Cardiac fibroblast (primary cell): ENCODE results near the gene DOCK8.

Source experiments
- DNase-seq, 2 donors: peaks; one replicate each; pipeline versions ENCODE4 v3.0.0 to v3.0.0-alpha.2; 2010; ENCODE audit warnings: low read depth in 2 of 2
- H3K4me3 ChIP-seq, 2 donors: replicated peaks in 1 of 2; 1 replicate in 1 of 2; 2 replicates in 1 of 2; pipeline ENCODE4 v1.5.1; 2011; ENCODE audit warnings: low read depth in 2 of 2, low read length in 2 of 2, mild to moderate bottlenecking in 2 of 2, moderate library complexity in 1 of 2
- TF ChIP-seq, protein P1 (sequence below): IDR thresholded peaks from one replicate; pipeline ENCODE4 v1.5.1; 2011; ENCODE audit warnings: low read depth, mild to moderate bottlenecking, low read length, inconsistent platforms

The DOCK8 gene

GRCh38 chr9:281741-282645, 67.3 kb downstream of the DOCK8 start:
- no peak overlapping the region for H3K4me3 ChIP-seq
- TF ChIP-seq, protein P1, sequence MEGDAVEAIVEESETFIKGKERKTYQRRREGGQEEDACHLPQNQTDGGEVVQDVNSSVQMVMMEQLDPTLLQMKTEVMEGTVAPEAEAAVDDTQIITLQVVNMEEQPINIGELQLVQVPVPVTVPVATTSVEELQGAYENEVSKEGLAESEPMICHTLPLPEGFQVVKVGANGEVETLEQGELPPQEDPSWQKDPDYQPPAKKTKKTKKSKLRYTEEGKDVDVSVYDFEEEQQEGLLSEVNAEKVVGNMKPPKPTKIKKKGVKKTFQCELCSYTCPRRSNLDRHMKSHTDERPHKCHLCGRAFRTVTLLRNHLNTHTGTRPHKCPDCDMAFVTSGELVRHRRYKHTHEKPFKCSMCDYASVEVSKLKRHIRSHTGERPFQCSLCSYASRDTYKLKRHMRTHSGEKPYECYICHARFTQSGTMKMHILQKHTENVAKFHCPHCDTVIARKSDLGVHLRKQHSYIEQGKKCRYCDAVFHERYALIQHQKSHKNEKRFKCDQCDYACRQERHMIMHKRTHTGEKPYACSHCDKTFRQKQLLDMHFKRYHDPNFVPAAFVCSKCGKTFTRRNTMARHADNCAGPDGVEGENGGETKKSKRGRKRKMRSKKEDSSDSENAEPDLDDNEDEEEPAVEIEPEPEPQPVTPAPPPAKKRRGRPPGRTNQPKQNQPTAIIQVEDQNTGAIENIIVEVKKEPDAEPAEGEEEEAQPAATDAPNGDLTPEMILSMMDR: no peak
- no peak for DNase-seq

DNA sequence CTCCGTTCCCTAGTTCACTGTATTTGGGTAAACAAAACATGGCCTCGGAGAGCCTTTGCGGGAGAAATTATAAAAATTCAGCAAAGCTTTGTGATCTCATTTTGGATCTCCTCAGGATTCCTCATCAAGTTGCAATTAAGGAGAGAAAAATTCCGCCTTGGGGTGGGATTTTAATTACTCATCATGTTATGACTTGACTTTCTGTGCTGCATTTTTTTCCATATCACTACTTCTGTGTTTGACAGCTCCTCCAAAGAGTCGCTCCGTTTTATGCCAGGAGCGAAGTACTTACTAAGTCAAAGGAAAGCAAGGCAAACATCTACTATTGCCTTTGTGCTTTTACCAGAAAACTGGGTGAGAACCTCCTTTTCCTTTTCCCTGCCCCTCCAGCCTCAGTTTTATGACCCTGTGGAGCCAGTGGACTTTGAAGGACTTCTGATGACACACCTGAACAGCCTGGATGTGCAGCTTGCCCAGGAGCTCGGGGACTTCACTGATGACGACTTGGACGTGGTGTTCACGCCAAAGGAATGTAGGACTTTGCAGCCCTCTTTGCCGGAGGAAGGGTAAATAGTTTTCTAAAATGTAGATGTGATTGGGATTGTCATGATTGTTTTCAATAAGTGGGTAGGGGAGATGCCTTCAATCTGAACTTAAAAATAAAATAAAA, 71.5 kb downstream of the DOCK8 start:
- no peak for DNase-seq
- no peak overlapping the region for H3K4me3 ChIP-seq
- TF ChIP-seq, protein P1: no peak

- TF ChIP-seq, protein P1: no peak
- DNase-seq: no peak
- no peak overlapping the region for H3K4me3 ChIP-seq
Observed at GRCh38 chr9:289121-289520, 74.5 kb downstream of the DOCK8 start.

- no peak for DNase-seq
- H3K4me3 ChIP-seq: no peak overlapping the region
- TF ChIP-seq, protein P1: no peak
Observed at GRCh38 chr9:292915-293314, 78.2 kb downstream of the DOCK8 start.

GRCh38 chr9:295576-295975, 80.9 kb downstream of the DOCK8 start:
- H3K4me3 ChIP-seq: no peak overlapping the region
- TF ChIP-seq, protein P1: no peak
- DNase-seq: no peak

DNA sequence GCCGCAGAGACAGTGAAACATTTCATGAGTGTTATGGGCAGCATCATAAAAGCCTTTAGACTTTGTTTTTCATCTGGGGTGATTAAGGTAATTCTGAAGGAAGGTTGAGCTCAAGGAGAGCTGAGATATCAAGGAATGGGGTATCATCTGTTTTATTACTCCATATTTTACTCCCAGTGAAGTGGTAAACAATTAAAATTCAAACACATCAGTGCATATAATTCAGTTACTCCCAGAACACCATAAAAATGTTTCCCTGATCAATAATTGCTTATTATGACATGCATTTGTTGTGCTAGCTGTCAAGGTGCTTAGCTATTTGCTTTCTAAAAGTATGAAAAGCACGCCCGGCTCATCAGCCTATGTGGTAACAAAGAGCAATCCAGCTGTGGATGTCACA, 81.7 kb downstream of the DOCK8 start:
- TF ChIP-seq, protein P1: no peak
- no peak for DNase-seq
- no peak overlapping the region for H3K4me3 ChIP-seq
